Tibial artery (tissue), 4 donors: ENCODE results near the gene SYNE1.

ENCODE experiments used
- DNase-seq, 2 donors: peaks; one replicate each; pipeline ENCODE4 v3.0.0-alpha.2; 2019
- H3K27ac ChIP-seq, 2 donors: fragments of 200-600 bp; sonication (generic) in 1 of 2; 1 replicate in 1 of 2; 2 replicates in 1 of 2; pipeline ENCODE4 v1.5.1; 2018 to 2019; ENCODE audit warnings: mild to moderate bottlenecking in 1 of 2
- H3K27me3 ChIP-seq, 2 donors: fragments of 200-600 bp; sonication (generic) in 1 of 2; one replicate each; pipeline versions ENCODE4 v1.5.1 to v1.6.0; 2016 to 2019
- H3K36me3 ChIP-seq, 3 donors: fragments of 200-600 bp; sonication (generic) in 2 of 3; one replicate each; pipeline ENCODE4 v1.5.1; 2016 to 2019; ENCODE audit warnings: mild to moderate bottlenecking in 2 of 3
- H3K4me1 ChIP-seq, 4 donors: fragments of 200-600 bp; sonication (generic) in 2 of 4; 1 replicate in 3 of 4; 2 replicates in 1 of 4; pipeline ENCODE4 v1.5.1; 2016 to 2019
- H3K4me3 ChIP-seq, 2 donors: fragments of 200-600 bp; sonication (generic) in 1 of 2; 1 replicate in 1 of 2; 2 replicates in 1 of 2; pipeline ENCODE4 v1.5.1; 2018 to 2019; ENCODE audit warnings: mild to moderate bottlenecking in 2 of 2
- H3K9me3 ChIP-seq, 3 donors: fragments of 200-600 bp; sonication (generic) in 1 of 3; one replicate each; pipeline ENCODE4 v1.5.1; 2016 to 2019
- intact Hi-C: fragments of 100-400 bp; cut with DNase I; formaldehyde crosslinking; loops from one replicate; pipeline ENCODE4 v1.15.0; 2023; ENCODE audit warnings: low total_unique reads
- TF ChIP-seq, protein P1 (sequence below), 2 experiments: fragments of 200-600 bp in 1 of 2; fragments of 450-650 bp in 1 of 2; IDR thresholded peaks; one replicate each; pipeline ENCODE4 v1.5.1; 2017 to 2019; ENCODE audit warnings: antibody characterized with exemption in 2 of 2, mild to moderate bottlenecking in 1 of 2, moderate library complexity in 1 of 2

Gene SYNE1

DNA sequence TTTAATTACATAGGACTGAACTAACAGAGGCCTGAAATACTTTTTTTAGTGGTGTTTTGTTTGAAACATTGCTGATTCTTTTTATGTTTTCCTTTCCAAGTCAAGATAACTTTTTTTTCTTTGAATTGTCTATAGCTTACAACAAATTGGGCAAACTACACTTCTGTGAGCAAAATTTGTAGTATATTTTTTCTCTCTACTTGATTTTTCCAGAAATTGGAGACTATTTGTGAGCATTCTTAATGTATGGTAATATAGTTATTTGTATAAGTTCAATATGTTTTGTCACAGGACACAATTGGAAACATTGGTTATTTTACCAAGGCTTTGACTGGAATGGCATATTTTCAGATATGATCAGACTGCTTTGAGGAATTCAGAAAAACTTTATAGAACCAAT is 216.5 kb downstream of the SYNE1 start:
- no peak for DNase-seq
- H3K36me3 ChIP-seq: no peaks in the 10 kb centered on the region
- H3K4me1 ChIP-seq: no peaks in the 10 kb centered on the region
- no peaks in the 10 kb centered on the region for H3K9me3 ChIP-seq
- no peaks in the 10 kb centered on the region for H3K27me3 ChIP-seq
- H3K4me3 ChIP-seq: no peak overlapping the region
- TF ChIP-seq, protein P1, sequence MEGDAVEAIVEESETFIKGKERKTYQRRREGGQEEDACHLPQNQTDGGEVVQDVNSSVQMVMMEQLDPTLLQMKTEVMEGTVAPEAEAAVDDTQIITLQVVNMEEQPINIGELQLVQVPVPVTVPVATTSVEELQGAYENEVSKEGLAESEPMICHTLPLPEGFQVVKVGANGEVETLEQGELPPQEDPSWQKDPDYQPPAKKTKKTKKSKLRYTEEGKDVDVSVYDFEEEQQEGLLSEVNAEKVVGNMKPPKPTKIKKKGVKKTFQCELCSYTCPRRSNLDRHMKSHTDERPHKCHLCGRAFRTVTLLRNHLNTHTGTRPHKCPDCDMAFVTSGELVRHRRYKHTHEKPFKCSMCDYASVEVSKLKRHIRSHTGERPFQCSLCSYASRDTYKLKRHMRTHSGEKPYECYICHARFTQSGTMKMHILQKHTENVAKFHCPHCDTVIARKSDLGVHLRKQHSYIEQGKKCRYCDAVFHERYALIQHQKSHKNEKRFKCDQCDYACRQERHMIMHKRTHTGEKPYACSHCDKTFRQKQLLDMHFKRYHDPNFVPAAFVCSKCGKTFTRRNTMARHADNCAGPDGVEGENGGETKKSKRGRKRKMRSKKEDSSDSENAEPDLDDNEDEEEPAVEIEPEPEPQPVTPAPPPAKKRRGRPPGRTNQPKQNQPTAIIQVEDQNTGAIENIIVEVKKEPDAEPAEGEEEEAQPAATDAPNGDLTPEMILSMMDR (IDR thresholded peaks at IDR 0.05): no peak
- intact Hi-C loops: no loop called here
- H3K27ac ChIP-seq: no peak overlapping the region

DNA sequence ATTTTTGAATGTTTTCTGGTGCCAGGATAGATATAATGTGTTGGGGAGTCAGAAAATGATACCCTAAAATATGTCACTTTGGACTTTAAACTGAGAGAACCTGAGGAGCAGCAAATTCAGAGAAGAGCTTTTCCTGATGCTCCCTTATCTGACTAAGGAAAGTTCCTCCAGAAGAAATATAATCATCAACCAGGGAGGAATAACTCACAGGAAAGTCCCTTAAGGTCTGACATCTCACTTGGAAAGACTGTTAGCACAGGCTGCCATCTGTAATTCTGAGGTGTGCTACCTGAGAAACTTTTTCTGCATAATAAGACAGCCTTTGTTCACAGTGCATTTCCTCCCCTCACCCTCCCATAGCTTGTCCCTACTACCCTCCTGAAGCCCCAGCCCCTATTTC is 218.6 kb downstream of the SYNE1 start:
- no peak for DNase-seq
- Histone ChIP-seq H3K4me1 (no peaks in the 10 kb centered on the region), H3K9me3 (no peaks in the 10 kb centered on the region), H3K27me3 (no peaks in the 10 kb centered on the region), H3K36me3 (no peaks in the 10 kb centered on the region), H3K27ac (no peak overlapping the region), H3K4me3 (no peak overlapping the region)
- TF ChIP-seq, protein P1 (IDR thresholded peaks at IDR 0.05): no peak
- intact Hi-C loops: no loop called here

DNA sequence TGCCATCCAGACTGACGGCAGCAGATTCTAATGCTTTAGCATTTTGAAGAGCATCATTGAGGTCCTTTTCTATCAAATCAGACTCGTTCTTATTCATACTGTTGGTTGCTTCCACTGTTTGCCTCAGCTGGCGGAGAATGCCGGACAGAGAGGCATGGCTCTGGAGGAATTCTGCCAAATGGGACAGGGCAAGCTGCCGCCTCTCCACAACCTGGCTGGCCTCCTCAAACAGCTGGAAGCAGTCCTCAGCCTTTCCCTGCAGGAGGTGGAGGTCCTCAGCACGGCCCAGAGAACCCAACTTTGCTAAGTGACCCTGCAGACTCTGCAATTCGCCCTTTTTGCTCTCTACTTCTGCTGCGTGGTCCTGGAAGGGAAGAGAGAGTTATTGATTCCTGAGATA is 220.5 kb downstream of the SYNE1 start:
- TF ChIP-seq, protein P1 (IDR thresholded peaks at IDR 0.05): no peak
- intact Hi-C loops: no loop called here
- no peaks in the 10 kb centered on the region for H3K36me3 ChIP-seq

DNA sequence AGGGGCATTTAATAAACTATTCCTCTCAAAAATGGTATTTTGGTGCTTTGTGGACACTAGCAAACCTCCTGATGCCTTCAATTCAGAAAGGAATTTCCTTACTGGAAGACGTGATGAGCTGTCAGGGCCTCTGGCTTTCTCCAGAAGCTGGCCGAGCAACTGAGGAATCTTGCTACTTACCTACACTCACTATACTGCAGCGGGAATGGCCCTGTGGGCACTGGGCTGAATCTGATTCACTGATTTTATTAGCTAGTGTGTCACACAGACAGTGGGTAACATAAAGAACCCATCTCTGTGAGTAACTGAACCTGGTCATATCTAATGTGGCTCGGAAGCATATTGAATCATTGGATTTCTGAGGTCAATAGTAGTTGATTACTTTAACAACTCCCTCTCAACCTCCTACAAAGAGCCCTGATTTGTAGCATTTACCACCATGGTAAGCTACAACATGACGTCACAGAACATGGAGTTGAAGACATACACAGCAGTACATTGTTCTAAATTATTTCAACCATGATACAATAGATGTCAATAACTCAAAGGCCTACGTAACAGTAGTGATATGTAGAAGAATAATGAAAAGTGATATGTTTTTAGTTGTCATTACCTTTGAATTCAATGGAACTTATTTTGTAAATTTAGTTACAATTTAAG is 232.1 kb downstream of the SYNE1 start:
- Histone ChIP-seq H3K4me3 (no peak overlapping the region), H3K36me3 (no peaks in the 10 kb centered on the region), H3K4me1 (peaks cover 0 to 43% (median 13%) of the 10 kb centered on the region in 4 donors), H3K27me3 (no peaks in the 10 kb centered on the region), H3K27ac (no peak overlapping the region), H3K9me3 (no peaks in the 10 kb centered on the region)
- TF ChIP-seq, protein P1 (IDR thresholded peaks at IDR 0.05): no peak
- intact Hi-C loops: no loop called here
- no peak for DNase-seq

More for the DNA sequence above, 220.5 kb downstream of the SYNE1 start:
- Histone ChIP-seq H3K4me1 (no peaks in the 10 kb centered on the region), H3K9me3 (no peaks in the 10 kb centered on the region), H3K27me3 (no peaks in the 10 kb centered on the region), H3K4me3 (no peak overlapping the region), H3K27ac (no peak overlapping the region)
- DNase-seq: no peak

DNA sequence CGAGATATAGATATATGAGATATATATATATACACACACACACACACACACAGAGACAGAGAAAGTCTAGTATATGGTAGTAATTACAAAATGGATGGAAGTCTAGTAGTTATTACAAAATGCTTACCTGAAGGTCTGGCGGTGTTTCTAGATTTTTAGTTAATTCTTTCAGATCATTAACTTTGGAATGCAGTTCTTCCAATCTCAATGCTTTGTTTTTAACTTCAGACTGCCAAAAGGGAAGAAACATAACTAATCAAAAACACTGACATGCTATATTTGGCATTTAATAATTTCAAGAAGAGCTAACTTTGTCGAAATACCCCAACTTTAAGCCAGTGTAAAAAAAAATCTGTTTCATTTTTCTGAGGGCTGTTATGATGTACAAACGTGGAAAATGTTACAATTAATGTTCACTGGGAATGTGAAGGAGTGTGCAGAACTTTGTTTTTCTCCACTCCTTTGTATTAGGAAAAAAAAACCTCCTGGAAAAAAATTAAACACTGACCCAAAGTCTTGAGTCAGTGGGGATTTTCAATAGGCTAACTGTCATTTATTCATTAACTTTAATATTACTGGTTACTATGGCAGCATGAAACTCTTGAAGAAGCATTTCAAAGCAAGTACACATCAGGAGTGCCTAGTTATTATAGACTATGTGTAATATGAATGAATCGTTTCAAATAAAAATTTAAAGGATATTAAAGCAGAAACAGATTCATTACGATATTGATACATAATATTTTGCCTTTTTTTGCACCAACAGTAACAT is 232.9 kb downstream of the SYNE1 start:
- H3K4me1 ChIP-seq: peaks cover 0 to 49% (median 15%) of the 10 kb centered on the region in 4 donors
- no peak for DNase-seq
- TF ChIP-seq, protein P1 (IDR thresholded peaks at IDR 0.05): no peak
- H3K9me3 ChIP-seq: no peaks in the 10 kb centered on the region
- H3K27ac ChIP-seq: no peak overlapping the region
- intact Hi-C loops: no loop called here
- H3K36me3 ChIP-seq: no peaks in the 10 kb centered on the region
- H3K27me3 ChIP-seq: no peaks in the 10 kb centered on the region
- H3K4me3 ChIP-seq: no peak overlapping the region
